Liver (tissue), 9 donors: ENCODE data around the gene MYO6. TPM values are rescaled to one million over a fixed set of nuclear protein-coding genes. Genes with fewer than 3 reads are reported as not detected.
A peak's percentile ranks its signal among the peaks of the same experiment; 100 is the strongest.
"Not testable (repeated sequence)": the region's sequence is repeated elsewhere in the genome, so short reads cannot be mapped to it uniquely, and the experiment has no call there.

ENCODE experiments used
- DNase-seq: peaks from one replicate; pipeline ENCODE4 v3.0.0-alpha.2; 2017; ENCODE audit warnings: low spot score
- H3K27ac ChIP-seq, 2 donors: one replicate each; pipeline ENCODE4 v1.7.0; 2013; ENCODE audit warnings: inconsistent platforms in 2 of 2, low read length in 2 of 2, control low read depth in 1 of 2, low read depth in 1 of 2, mild to moderate bottlenecking in 1 of 2
- H3K27me3 ChIP-seq, 4 donors: one replicate each; pipeline versions ENCODE4 v1.6.1 to v1.7.0; 2013; ENCODE audit warnings: low read length in 3 of 4, inconsistent platforms in 1 of 4, mild to moderate bottlenecking in 1 of 4, moderate library complexity in 1 of 4; ENCODE audit not compliant: control insufficient read depth in 4 of 4, insufficient read depth in 4 of 4
- H3K36me3 ChIP-seq, 4 donors: one replicate each; pipeline versions ENCODE4 v1.6.1 to v1.7.0; 2013; ENCODE audit warnings: low read length in 3 of 4, mild to moderate bottlenecking in 3 of 4, low read depth in 1 of 4, moderate library complexity in 1 of 4; ENCODE audit not compliant: control insufficient read depth in 4 of 4, insufficient read depth in 3 of 4
- H3K4me1 ChIP-seq, 4 donors: one replicate each; pipeline versions ENCODE4 v1.6.1 to v1.7.0; 2013; ENCODE audit warnings: low read length in 3 of 4, mild to moderate bottlenecking in 3 of 4, moderate library complexity in 1 of 4; ENCODE audit not compliant: control insufficient read depth in 4 of 4, insufficient read depth in 4 of 4
- H3K4me3 ChIP-seq, 3 donors: one replicate each; pipeline versions ENCODE4 v1.6.1 to v1.7.0; 2013; ENCODE audit warnings: low read length in 3 of 3, control low read depth in 1 of 3, low read depth in 1 of 3, mild to moderate bottlenecking in 1 of 3
- H3K9ac ChIP-seq, 2 donors: one replicate each; pipeline ENCODE4 v1.7.0; 2013; ENCODE audit warnings: low read length in 2 of 2, mild to moderate bottlenecking in 2 of 2, moderate library complexity in 2 of 2, control low read depth in 1 of 2, low read depth in 1 of 2
- H3K9me3 ChIP-seq, 4 donors: one replicate each; pipeline versions ENCODE4 v1.6.1 to v1.7.0; 2013; ENCODE audit warnings: low read length in 3 of 4; ENCODE audit not compliant: control insufficient read depth in 4 of 4
- ATF3 ChIP-seq: IDR thresholded peaks from 2 replicates; pipeline ENCODE4 v1.6.1; 2016; ENCODE audit warnings: antibody characterized with exemption
- CTCF ChIP-seq: fragments of 150-350 bp; IDR thresholded peaks from 2 replicates; pipeline ENCODE4 v1.5.1; 2017; ENCODE audit warnings: improper control_type of control experiment, low read depth, low read length; ENCODE audit not compliant: missing input control
- EGR1 ChIP-seq, 2 donors: IDR thresholded peaks; 2 replicates each; pipeline ENCODE4 v1.6.1; 2016 to 2018; ENCODE audit warnings: antibody characterized with exemption in 2 of 2, low read depth in 2 of 2
- FOXA1 ChIP-seq: IDR thresholded peaks from 2 replicates; pipeline ENCODE4 v1.6.1; 2016; ENCODE audit warnings: antibody characterized with exemption
- FOXA2 ChIP-seq: IDR thresholded peaks from 2 replicates; pipeline ENCODE4 v1.6.1; 2016; ENCODE audit warnings: antibody characterized with exemption
- GABPA ChIP-seq, 2 donors: IDR thresholded peaks in 1 of 2; conservative IDR thresholded peaks in 1 of 2; 2 replicates each; pipeline ENCODE4 v1.6.1; 2016; ENCODE audit warnings: antibody characterized with exemption in 2 of 2, mild to moderate bottlenecking in 1 of 2, moderate library complexity in 1 of 2
- HNF4A ChIP-seq, 2 donors: conservative IDR thresholded peaks; 2 replicates each; pipeline ENCODE4 v1.6.1; 2016; ENCODE audit warnings: antibody characterized with exemption in 2 of 2, mild to moderate bottlenecking in 2 of 2
- HNF4G ChIP-seq: IDR thresholded peaks from 2 replicates; pipeline ENCODE4 v1.6.1; 2016; ENCODE audit warnings: antibody characterized with exemption
- JUND ChIP-seq, 2 donors: IDR thresholded peaks; 2 replicates each; pipeline ENCODE4 v1.6.1; 2016; ENCODE audit warnings: antibody characterized with exemption in 2 of 2
- MAX ChIP-seq: IDR thresholded peaks from 2 replicates; pipeline ENCODE4 v1.6.1; 2016; ENCODE audit warnings: antibody characterized with exemption
- NR2F2 ChIP-seq: IDR thresholded peaks from 2 replicates; pipeline ENCODE4 v1.6.1; 2016; ENCODE audit warnings: antibody characterized with exemption
- RAD21 ChIP-seq, 2 donors: IDR thresholded peaks; 2 replicates each; pipeline ENCODE4 v1.6.1; 2016; ENCODE audit warnings: antibody characterized with exemption in 2 of 2, mild to moderate bottlenecking in 2 of 2
- RXRA ChIP-seq, 2 donors: IDR thresholded peaks; 2 replicates each; pipeline ENCODE4 v1.6.1; 2017 to 2018; ENCODE audit warnings: antibody characterized with exemption in 2 of 2, mild to moderate bottlenecking in 1 of 2
- SP1 ChIP-seq: IDR thresholded peaks from 2 replicates; pipeline ENCODE4 v1.6.1; 2018; ENCODE audit warnings: antibody characterized with exemption, mild to moderate bottlenecking
- TAF1 ChIP-seq: conservative IDR thresholded peaks from 2 replicates; pipeline ENCODE4 v1.6.1; 2016; ENCODE audit warnings: antibody characterized with exemption, mild to moderate bottlenecking
- YY1 ChIP-seq: IDR thresholded peaks from 2 replicates; pipeline ENCODE4 v1.6.1; 2016; ENCODE audit warnings: antibody characterized with exemption, mild to moderate bottlenecking
- WGBS: extraction: QIAGEN DNeasy Blood & Tissue Kit; methylation state at CpG from one replicate; pipeline ENCODE4 v1.1.7; 2013; 5-methylcytosine and 5-hydroxymethylcytosine counted together
- polyA plus RNA-seq, 2 donors: library from polyadenylated mRNA; stranded (reverse) in 1 of 2; unstranded in 1 of 2; fragments of 200-250 nt in 1 of 2; fragments of >200 nt in 1 of 2; fragmentation: Nextera tagmentation in 1 of 2; extraction: Ambion mirVana in 1 of 2; gene quantifications; one replicate each; pipeline versions ENCODE4 v1.2.1 to v1.2.3, GENCODE V29; 2013 to 2015
- total RNA-seq, 2 donors: library from RNA; depleted of rRNA; stranded (reverse); fragments of >200 nt; gene quantifications; one replicate each; pipeline ENCODE4 v1.2.3, GENCODE V29; 2014
- TF ChIP-seq, protein P1 (sequence below): IDR thresholded peaks from 2 replicates; pipeline ENCODE4 v1.6.1; 2016; ENCODE audit warnings: antibody characterized with exemption, mild to moderate bottlenecking
- TF ChIP-seq, protein P2 (sequence below): IDR thresholded peaks from 2 replicates; pipeline ENCODE4 v1.6.1; 2016; ENCODE audit warnings: antibody characterized with exemption
- donor health status: healthy.
- donor health status: healthy.
- donor health status: healthy.
- donor health status: healthy.
- donor health status: healthy.

The MYO6 gene
- total and polyA plus RNA-seq, 4 donors, result 6.5 to 18.3 (median 12.7) TPM

DNA sequence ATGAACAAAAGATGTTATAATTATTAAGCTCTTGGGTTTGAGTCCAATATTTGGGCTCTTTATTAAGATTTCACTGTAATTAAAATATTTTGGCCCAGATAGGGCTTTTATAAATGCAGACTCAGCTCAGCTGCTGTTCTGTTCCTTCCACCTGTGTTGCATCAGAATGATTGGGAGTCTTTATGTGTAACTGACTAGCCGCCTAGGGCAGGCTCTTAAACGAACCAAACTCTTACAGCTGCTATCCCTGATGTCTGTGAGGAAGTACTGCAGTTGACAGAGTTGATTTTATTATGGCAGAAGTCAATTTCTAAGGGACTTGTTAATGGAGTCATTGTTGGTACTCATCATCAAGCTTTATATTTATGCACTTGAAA lies 144.7 kb downstream of the MYO6 start:
- peaks cover 0 to 2% (median 2%) of the 10 kb centered on the region in 4 donors for H3K4me1 ChIP-seq
- no peak overlapping the region for H3K9ac ChIP-seq
- no peaks in the 10 kb centered on the region for H3K27me3 ChIP-seq
- DNase-seq, result no peak
- H3K9me3 ChIP-seq, result no peaks in the 10 kb centered on the region
- no peak overlapping the region for H3K27ac ChIP-seq
- no peak overlapping the region for H3K4me3 ChIP-seq
- 53% methylated on average over 2 of the region's 2 CpGs for WGBS
- peaks cover 0 to 2% (median 0%) of the 10 kb centered on the region in 4 donors for H3K36me3 ChIP-seq
- TF ChIP-seq NR2F2, result no peak
- peak in 1 of 2 donors; percentile 4 for TF ChIP-seq HNF4A (conservative IDR thresholded peaks at IDR 0.05)

- Histone ChIP-seq H3K27ac (no peak overlapping the region), H3K27me3 (no peaks in the 10 kb centered on the region), H3K4me1 (peaks cover 0 to 2% (median 1%) of the 10 kb centered on the region in 4 donors), H3K36me3 (peaks cover 0 to 2% (median 0%) of the 10 kb centered on the region in 4 donors), H3K4me3 (no peak overlapping the region), H3K9ac (no peak overlapping the region), H3K9me3 (no peaks in the 10 kb centered on the region)
- WGBS, result 66% methylated on average over 3 of the region's 3 CpGs
- no peak for DNase-seq
- TF ChIP-seq SP1 (no peak), RAD21 (IDR thresholded peaks at IDR 0.05) (no peak), NR2F2 (no peak), YY1 (no peak), HNF4A (conservative IDR thresholded peaks at IDR 0.05) (no peak), HNF4G (no peak), TAF1 (no peak), FOXA2 (no peak), GABPA (IDR thresholded peaks at IDR 0.05 in 1 of 2, conservative IDR thresholded peaks at IDR 0.05 in 1 of 2) (no peak), ATF3 (no peak), CTCF (no peak), EGR1 (IDR thresholded peaks at IDR 0.05; ENCODE audit: low read depth in 2 of 2) (no peak), RXRA (IDR thresholded peaks at IDR 0.05) (no peak), JUND (IDR thresholded peaks at IDR 0.05) (no peak), MAX (no peak), FOXA1 (no peak)
- TF ChIP-seq, protein P1, sequence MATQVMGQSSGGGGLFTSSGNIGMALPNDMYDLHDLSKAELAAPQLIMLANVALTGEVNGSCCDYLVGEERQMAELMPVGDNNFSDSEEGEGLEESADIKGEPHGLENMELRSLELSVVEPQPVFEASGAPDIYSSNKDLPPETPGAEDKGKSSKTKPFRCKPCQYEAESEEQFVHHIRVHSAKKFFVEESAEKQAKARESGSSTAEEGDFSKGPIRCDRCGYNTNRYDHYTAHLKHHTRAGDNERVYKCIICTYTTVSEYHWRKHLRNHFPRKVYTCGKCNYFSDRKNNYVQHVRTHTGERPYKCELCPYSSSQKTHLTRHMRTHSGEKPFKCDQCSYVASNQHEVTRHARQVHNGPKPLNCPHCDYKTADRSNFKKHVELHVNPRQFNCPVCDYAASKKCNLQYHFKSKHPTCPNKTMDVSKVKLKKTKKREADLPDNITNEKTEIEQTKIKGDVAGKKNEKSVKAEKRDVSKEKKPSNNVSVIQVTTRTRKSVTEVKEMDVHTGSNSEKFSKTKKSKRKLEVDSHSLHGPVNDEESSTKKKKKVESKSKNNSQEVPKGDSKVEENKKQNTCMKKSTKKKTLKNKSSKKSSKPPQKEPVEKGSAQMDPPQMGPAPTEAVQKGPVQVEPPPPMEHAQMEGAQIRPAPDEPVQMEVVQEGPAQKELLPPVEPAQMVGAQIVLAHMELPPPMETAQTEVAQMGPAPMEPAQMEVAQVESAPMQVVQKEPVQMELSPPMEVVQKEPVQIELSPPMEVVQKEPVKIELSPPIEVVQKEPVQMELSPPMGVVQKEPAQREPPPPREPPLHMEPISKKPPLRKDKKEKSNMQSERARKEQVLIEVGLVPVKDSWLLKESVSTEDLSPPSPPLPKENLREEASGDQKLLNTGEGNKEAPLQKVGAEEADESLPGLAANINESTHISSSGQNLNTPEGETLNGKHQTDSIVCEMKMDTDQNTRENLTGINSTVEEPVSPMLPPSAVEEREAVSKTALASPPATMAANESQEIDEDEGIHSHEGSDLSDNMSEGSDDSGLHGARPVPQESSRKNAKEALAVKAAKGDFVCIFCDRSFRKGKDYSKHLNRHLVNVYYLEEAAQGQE, result no peak
- TF ChIP-seq, protein P2, sequence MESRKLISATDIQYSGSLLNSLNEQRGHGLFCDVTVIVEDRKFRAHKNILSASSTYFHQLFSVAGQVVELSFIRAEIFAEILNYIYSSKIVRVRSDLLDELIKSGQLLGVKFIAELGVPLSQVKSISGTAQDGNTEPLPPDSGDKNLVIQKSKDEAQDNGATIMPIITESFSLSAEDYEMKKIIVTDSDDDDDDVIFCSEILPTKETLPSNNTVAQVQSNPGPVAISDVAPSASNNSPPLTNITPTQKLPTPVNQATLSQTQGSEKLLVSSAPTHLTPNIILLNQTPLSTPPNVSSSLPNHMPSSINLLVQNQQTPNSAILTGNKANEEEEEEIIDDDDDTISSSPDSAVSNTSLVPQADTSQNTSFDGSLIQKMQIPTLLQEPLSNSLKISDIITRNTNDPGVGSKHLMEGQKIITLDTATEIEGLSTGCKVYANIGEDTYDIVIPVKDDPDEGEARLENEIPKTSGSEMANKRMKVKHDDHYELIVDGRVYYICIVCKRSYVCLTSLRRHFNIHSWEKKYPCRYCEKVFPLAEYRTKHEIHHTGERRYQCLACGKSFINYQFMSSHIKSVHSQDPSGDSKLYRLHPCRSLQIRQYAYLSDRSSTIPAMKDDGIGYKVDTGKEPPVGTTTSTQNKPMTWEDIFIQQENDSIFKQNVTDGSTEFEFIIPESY, result no peak
Measured at GRCh38 chr6:75896526-75896925, 147.5 kb downstream of the MYO6 start.

- H3K36me3 ChIP-seq, H3K9ac ChIP-seq, H3K27me3 ChIP-seq, H3K4me1 ChIP-seq, H3K9me3 ChIP-seq, H3K27ac ChIP-seq, DNase-seq, H3K4me3 ChIP-seq: not testable (repeated sequence)
- WGBS, result 96% methylated on average over 1 of the region's 1 CpG
Measured at GRCh38 chr6:75900216-75900615, 151.2 kb downstream of the MYO6 start.

- H3K27me3 ChIP-seq, H3K9me3 ChIP-seq, H3K4me1 ChIP-seq, H3K36me3 ChIP-seq, DNase-seq, H3K4me3 ChIP-seq, H3K27ac ChIP-seq, H3K9ac ChIP-seq: not testable (repeated sequence)
- 95% methylated on average over 14 of the region's 14 CpGs for WGBS
Measured at GRCh38 chr6:75905129-75905528, 156.1 kb downstream of the MYO6 start.
